ENCODE results near the gene MDFIC.

DNA sequence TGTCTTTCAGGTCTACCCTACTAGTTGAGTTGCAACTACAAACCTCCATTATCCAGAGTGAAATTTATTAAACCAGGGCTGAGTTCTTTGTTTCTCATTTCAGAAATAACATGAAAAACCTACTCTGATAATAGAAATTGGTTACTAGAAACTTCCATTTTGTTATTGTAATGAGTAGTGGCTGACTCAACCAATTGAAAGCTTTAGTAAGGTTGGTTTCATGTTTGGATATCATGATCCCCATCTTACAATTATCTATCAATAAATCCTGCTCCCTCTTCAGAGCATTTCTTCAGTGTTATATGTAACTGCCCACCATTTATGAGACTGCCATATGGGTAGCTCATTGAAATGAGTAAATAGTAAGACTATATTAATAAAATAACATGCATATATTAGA is 16.9 kb downstream of the MDFIC start:
- TF ChIP-seq, protein P1, sequence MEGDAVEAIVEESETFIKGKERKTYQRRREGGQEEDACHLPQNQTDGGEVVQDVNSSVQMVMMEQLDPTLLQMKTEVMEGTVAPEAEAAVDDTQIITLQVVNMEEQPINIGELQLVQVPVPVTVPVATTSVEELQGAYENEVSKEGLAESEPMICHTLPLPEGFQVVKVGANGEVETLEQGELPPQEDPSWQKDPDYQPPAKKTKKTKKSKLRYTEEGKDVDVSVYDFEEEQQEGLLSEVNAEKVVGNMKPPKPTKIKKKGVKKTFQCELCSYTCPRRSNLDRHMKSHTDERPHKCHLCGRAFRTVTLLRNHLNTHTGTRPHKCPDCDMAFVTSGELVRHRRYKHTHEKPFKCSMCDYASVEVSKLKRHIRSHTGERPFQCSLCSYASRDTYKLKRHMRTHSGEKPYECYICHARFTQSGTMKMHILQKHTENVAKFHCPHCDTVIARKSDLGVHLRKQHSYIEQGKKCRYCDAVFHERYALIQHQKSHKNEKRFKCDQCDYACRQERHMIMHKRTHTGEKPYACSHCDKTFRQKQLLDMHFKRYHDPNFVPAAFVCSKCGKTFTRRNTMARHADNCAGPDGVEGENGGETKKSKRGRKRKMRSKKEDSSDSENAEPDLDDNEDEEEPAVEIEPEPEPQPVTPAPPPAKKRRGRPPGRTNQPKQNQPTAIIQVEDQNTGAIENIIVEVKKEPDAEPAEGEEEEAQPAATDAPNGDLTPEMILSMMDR (IDR thresholded peaks at IDR 0.05; ENCODE audit: low read depth, low read length, missing input control): no peak
- TF ChIP-seq TAF1 (conservative IDR thresholded peaks at IDR 0.05) (no peak), RXRA (IDR thresholded peaks at IDR 0.05) (no peak), YY1 (IDR thresholded peaks at IDR 0.05) (no peak), NR2F2 (IDR thresholded peaks at IDR 0.05) (no peak), FOXA1 (IDR thresholded peaks at IDR 0.05) (no peak)

All from liver (tissue), 3 donors.